GM12892 (cell line): Measurements from ENCODE around the gene TBX15.

Experiments
- POLR2A ChIP-seq: IDR thresholded peaks from 2 replicates; pipeline ENCODE4 v1.6.1; 2011; ENCODE audit warnings: low read depth, low read length, control low read depth
- POLR2AphosphoS5 ChIP-seq: IDR thresholded peaks from 2 replicates; pipeline ENCODE4 v1.6.1; 2011; ENCODE audit warnings: low read depth, low read length, control low read depth
- TAF1 ChIP-seq: IDR thresholded peaks from 2 replicates; pipeline ENCODE4 v1.6.1; 2011; ENCODE audit warnings: low read depth, mild to moderate bottlenecking, control low read depth, low read length, borderline replicate concordance

DNA sequence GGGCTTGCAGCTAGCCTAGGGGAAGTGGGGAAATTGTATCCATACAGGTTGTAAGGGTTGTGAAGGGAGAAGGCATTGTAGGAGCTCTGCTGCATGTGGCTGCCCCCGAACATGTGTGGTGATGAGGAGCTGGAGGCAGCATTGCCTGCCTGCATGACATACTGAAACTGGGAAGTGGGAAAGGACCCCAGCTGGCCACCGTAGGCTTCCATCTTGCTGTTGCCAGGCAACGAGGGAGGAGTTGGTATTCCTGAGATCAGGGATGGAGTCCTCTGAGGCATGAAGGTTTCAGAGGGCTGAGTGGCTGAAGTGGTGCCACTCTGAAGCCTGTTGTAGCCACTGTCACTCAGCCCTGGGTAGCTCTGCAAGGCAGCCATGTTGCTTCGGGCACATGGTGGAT, 103.2 kb downstream of the TBX15 start:
- no peak for TF ChIP-seq POLR2A
- TF ChIP-seq POLR2AphosphoS5 = no peak
- TF ChIP-seq TAF1 = no peak
